BLaER1 treated with 17β-estradiol and CSF1 and Interleukin-3, amounts not matched to agents 10 nM and 100 nM (cell line): ENCODE results near the gene AUTS2.

ENCODE experiments used
- H3K27ac ChIP-seq, 11 experiments: shearing (Covaris generic); formaldehyde crosslinking; 2 replicates each; pipeline ENCODE4 v1.8.1; 2022
- H3K27me3 ChIP-seq, 11 experiments: shearing (Covaris generic); formaldehyde crosslinking; 2 replicates each; pipeline ENCODE4 v1.8.1; 2022
- H3K36me3 ChIP-seq, 11 experiments: shearing (Covaris generic); formaldehyde crosslinking; 2 replicates each; pipeline ENCODE4 v1.8.1; 2022
- H3K4me1 ChIP-seq, 10 experiments: shearing (Covaris generic); formaldehyde crosslinking; 2 replicates each; pipeline ENCODE4 v1.8.1; 2022
- H3K4me2 ChIP-seq, 11 experiments: shearing (Covaris generic); formaldehyde crosslinking; 2 replicates each; pipeline ENCODE4 v1.8.1; 2022
- H3K4me3 ChIP-seq, 10 experiments: shearing (Covaris generic); formaldehyde crosslinking; 2 replicates each; pipeline ENCODE4 v1.8.1; 2022
- H3K9ac ChIP-seq, 11 experiments: shearing (Covaris generic); formaldehyde crosslinking; 2 replicates each; pipeline ENCODE4 v1.8.1; 2022
- H3K9me3 ChIP-seq, 11 experiments: shearing (Covaris generic); formaldehyde crosslinking; replicated peaks in 1 of 11; 2 replicates each; pipeline ENCODE4 v1.8.1; 2022
- H4K20me1 ChIP-seq, 11 experiments: shearing (Covaris generic); formaldehyde crosslinking; 2 replicates each; pipeline ENCODE4 v1.8.1; 2022
- Cebpa-rat ChIP-seq, 11 experiments: shearing (Covaris generic); IDR thresholded peaks; 2 replicates each; pipeline ENCODE4 v1.8.1; 2022

The AUTS2 gene

DNA sequence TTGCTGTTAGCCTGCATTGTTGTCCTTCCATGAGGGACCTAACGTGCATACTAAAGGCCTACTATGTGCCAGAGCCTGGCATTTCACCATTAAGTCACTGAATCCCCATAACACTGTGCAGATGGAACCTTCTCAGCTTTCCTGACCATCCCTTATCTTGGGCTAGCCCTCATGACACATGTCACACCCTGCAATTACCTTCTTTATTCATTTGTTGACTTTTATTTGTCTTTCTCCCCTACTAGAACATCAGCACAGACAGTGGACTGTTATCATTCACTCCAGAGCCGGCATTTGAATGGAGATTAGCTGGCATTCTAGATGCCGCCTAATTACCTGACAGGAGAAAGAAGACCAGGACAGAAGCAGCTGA is 1062.5 kb downstream of the AUTS2 start:
- peak overlapping the region in 10 of 11 experiments; percentile 9 to 68 (median 48); a peak in 18 of 22 replicates for H3K4me2 ChIP-seq
- H3K9me3 ChIP-seq, result peaks cover 0 to 7% (median 0%) of the 10 kb centered on the region in 11 experiments; a peak in 1 of 22 replicates
- no peaks in the 10 kb centered on the region for H4K20me1 ChIP-seq
- no peaks in the 10 kb centered on the region for H3K27me3 ChIP-seq
- H3K36me3 ChIP-seq, result peaks cover 0 to 23% (median 4%) of the 10 kb centered on the region in 11 experiments; a peak in 4 of 22 replicates
- peaks cover 7 to 29% (median 20%) of the 10 kb centered on the region in 10 experiments; a peak in 17 of 20 replicates for H3K4me1 ChIP-seq
- 0 out of 22 replicates have a peak overlapping the region, but pooled peaks of 1 of the 11 experiments have one; percentile 2 for H3K9ac ChIP-seq
- H3K27ac ChIP-seq, result peak overlapping the region in 7 of 11 experiments; percentile 36 to 64 (median 48); a peak in 9 of 22 replicates
- no peak overlapping the region for H3K4me3 ChIP-seq
- no peak for TF ChIP-seq Cebpa-rat (IDR thresholded peaks at IDR 0.05)

DNA sequence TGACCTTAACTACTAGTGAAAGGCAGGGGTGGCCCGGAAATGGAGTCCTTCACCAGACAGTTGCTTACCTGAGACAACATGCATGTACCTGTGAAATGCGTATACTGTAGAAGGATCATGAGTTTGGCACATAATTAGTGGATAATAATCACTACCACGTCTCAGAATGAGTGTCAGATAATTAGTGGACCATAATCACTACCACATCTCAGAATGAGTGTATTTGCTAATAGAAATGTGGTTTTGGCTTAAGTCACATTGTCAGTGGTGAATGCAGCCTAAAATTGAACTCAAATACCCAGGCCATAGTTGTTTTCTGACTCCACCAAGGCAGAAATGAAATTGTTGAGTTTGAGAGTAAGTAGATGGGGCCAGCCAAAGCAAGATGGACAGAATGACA is 1065.4 kb downstream of the AUTS2 start:
- Histone ChIP-seq H3K9me3 (peaks cover 0 to 7% (median 0%) of the 10 kb centered on the region in 11 experiments; a peak in 1 of 22 replicates), H3K27ac (no peak overlapping the region), H3K4me2 (no peak overlapping the region), H3K36me3 (peaks cover 0 to 11% (median 3%) of the 10 kb centered on the region in 11 experiments; a peak in 5 of 22 replicates), H3K4me3 (no peak overlapping the region), H3K9ac (no peak overlapping the region), H4K20me1 (peaks cover 0 to 2% (median 0%) of the 10 kb centered on the region in 11 experiments; a peak in 1 of 22 replicates), H3K27me3 (no peaks in the 10 kb centered on the region), H3K4me1 (peaks cover 7 to 36% (median 23%) of the 10 kb centered on the region in 10 experiments; a peak in 17 of 20 replicates)
- TF ChIP-seq Cebpa-rat (IDR thresholded peaks at IDR 0.05), result no peak

DNA sequence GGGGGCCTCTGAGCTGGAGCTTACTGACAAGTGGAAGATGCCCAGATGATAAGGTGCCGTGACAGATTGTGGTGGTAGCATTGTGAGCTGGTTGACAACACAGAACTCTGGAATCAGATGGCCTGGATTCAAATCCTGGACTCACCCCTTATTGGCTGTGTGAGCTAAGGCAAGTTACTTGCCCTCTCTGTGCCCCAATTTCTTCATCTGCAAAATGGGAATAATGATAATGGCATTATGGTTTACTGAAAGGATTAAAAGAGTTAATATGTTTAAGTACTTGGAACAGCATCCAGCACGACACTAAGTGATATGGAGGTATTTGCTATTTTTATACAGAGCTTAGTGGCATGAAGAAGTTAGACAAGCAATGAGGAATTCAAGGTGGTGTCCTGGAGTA is 1067.7 kb downstream of the AUTS2 start:
- H4K20me1 ChIP-seq, result peaks cover 0 to 5% (median 0%) of the 10 kb centered on the region in 11 experiments; a peak in 1 of 22 replicates

DNA sequence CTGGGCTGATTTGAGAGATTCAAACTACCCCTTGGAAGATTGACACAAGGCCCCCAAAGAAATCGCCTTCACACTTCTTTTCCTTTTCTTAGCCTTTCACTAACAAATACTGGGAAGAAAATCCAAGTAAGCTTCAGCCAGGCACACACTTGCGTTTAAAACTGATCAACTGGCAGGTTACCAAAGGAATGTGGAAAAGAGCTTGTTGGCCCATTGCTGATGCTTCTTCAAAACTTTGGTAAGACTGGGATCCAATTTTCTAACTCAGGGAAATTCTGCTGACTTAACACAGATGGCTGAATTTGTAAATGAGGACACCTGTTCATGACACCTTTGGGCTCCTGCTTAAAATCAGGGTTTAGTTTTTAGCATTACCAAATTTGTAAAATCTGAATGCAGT is 1069.1 kb downstream of the AUTS2 start:
- Histone ChIP-seq H3K9ac (no peak overlapping the region), H3K4me2 (peak overlapping the region in 1 of 11 experiments; percentile 42; a peak in 3 of 22 replicates), H3K36me3 (peaks cover 0 to 8% (median 0%) of the 10 kb centered on the region in 11 experiments; a peak in 4 of 22 replicates), H3K27me3 (no peaks in the 10 kb centered on the region), H3K4me1 (peaks cover 0 to 19% (median 4%) of the 10 kb centered on the region in 10 experiments; a peak in 11 of 20 replicates), H4K20me1 (peaks cover 0 to 5% (median 0%) of the 10 kb centered on the region in 11 experiments; a peak in 1 of 22 replicates), H3K4me3 (no peak overlapping the region), H3K9me3 (no peaks in the 10 kb centered on the region), H3K27ac (no peak overlapping the region)
- TF ChIP-seq Cebpa-rat (IDR thresholded peaks at IDR 0.05), result no peak

More for the DNA sequence above, 1067.7 kb downstream of the AUTS2 start:
- no peaks in the 10 kb centered on the region for H3K27me3 ChIP-seq
- TF ChIP-seq Cebpa-rat (IDR thresholded peaks at IDR 0.05), result no peak
- no peaks in the 10 kb centered on the region for H3K9me3 ChIP-seq
- H3K4me1 ChIP-seq, result peaks cover 0 to 22% (median 6%) of the 10 kb centered on the region in 10 experiments; a peak in 13 of 20 replicates
- peaks cover 0 to 8% (median 3%) of the 10 kb centered on the region in 11 experiments; a peak in 3 of 22 replicates for H3K36me3 ChIP-seq
- no peak overlapping the region for H3K9ac ChIP-seq
- H3K4me3 ChIP-seq, result no peak overlapping the region
- H3K27ac ChIP-seq, result no peak overlapping the region
- H3K4me2 ChIP-seq, result no peak overlapping the region

DNA sequence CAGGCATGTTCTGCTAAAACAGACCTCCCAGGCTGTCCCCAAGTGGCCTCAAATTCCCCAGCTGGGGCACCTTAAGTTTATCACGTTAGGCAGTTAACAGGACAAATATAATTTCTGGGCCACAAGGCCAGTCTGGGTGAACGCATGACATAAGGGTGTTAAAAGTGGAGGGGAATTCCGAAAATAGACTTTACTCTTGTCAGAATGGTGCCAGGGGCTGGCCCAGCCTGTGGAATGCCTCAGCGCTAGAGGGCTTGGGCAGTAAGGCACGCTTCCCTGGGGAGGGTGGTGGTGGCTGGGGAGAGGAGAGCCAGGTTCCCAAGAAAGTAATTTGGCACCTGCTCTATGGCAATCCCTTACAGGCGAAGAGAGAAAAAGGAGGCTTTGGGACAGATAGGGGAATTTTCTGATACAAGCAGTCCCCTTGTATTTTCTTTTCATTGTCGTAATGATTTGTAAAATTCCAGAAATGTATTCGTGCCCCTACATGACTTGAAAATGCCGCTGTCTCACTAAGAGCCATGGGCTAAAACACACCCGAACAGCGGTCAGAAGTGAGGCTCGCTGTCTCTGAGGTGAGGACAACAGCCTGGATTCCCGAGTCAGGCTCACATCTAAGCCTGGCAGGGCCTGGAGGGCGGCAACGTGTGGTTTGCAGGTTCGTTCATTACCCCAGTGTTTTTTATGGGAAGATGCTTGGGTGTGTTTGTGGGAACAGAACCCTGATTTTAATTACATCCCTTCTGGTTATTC is 1070.5 kb downstream of the AUTS2 start:
- Histone ChIP-seq H3K27ac (no peak overlapping the region), H4K20me1 (peaks cover 0 to 5% (median 0%) of the 10 kb centered on the region in 11 experiments; a peak in 1 of 22 replicates), H3K4me1 (peaks cover 0 to 19% (median 4%) of the 10 kb centered on the region in 10 experiments; a peak in 11 of 20 replicates), H3K4me3 (no peak overlapping the region), H3K9me3 (no peaks in the 10 kb centered on the region), H3K4me2 (peak overlapping the region in 6 of 11 experiments; percentile 13 to 42 (median 29); a peak in 9 of 22 replicates), H3K27me3 (no peaks in the 10 kb centered on the region), H3K9ac (no peak overlapping the region), H3K36me3 (peaks cover 0 to 14% (median 0%) of the 10 kb centered on the region in 11 experiments; a peak in 4 of 22 replicates)
- TF ChIP-seq Cebpa-rat (IDR thresholded peaks at IDR 0.05), result no peak

DNA sequence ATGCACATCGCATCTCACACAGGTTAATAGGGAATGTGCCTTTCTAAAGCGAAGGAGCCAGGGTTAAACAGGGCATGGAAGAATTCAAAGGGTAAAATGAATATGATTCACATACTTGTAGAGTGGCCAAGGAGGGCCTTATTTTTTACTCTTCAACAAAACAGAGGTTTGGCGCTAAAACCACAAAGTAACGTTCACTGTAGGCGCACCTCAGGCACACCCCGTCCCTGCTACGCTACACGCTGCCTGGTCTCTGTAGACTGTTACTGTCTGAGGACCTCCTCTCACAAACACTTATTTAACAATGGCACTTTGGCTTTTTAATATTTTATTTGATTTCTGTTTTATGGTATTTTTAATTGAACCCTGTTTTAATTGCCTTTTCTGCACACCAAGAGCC is 1071.6 kb downstream of the AUTS2 start:
- peaks cover 0 to 5% (median 0%) of the 10 kb centered on the region in 11 experiments; a peak in 1 of 22 replicates for H4K20me1 ChIP-seq
- peaks cover 0 to 15% (median 0%) of the 10 kb centered on the region in 11 experiments; a peak in 4 of 22 replicates for H3K36me3 ChIP-seq
- no peak overlapping the region for H3K9ac ChIP-seq
- H3K4me3 ChIP-seq, result no peak overlapping the region
- H3K9me3 ChIP-seq, result no peaks in the 10 kb centered on the region
- TF ChIP-seq Cebpa-rat (IDR thresholded peaks at IDR 0.05), result no peak
- H3K27ac ChIP-seq, result no peak overlapping the region
- H3K4me1 ChIP-seq, result peaks cover 0 to 19% (median 4%) of the 10 kb centered on the region in 10 experiments; a peak in 11 of 20 replicates
- H3K4me2 ChIP-seq, result no peak overlapping the region
- no peaks in the 10 kb centered on the region for H3K27me3 ChIP-seq

DNA sequence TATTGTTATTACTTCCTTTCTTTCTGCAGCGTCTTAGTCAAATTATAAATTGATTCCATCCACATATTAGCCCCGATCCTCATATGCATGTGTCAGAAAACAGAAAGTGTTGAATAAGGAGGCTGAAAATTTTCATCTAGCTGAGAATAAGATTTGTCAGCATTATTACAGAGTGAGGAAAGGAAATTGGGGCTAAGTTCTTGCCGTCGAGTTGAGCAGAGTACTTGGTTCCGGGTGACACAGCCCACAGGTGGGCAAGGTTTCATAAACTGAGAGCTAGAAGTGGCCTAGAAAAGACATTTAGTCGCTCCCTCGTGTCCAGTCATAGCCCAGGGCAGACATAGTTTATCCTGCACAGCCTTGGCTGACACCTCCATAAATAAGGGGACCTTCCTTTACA is 1072.0 kb downstream of the AUTS2 start:
- peaks cover 0 to 5% (median 0%) of the 10 kb centered on the region in 11 experiments; a peak in 1 of 22 replicates for H4K20me1 ChIP-seq
- peaks cover 0 to 15% (median 0%) of the 10 kb centered on the region in 11 experiments; a peak in 3 of 22 replicates for H3K36me3 ChIP-seq
- no peak overlapping the region for H3K27ac ChIP-seq
- peaks cover 0 to 19% (median 4%) of the 10 kb centered on the region in 10 experiments; a peak in 11 of 20 replicates for H3K4me1 ChIP-seq
- H3K9me3 ChIP-seq, result no peaks in the 10 kb centered on the region
- no peak overlapping the region for H3K9ac ChIP-seq
- H3K4me3 ChIP-seq, result no peak overlapping the region
- H3K27me3 ChIP-seq, result no peaks in the 10 kb centered on the region
- no peak for TF ChIP-seq Cebpa-rat (IDR thresholded peaks at IDR 0.05)
- H3K4me2 ChIP-seq, result no peak overlapping the region

DNA sequence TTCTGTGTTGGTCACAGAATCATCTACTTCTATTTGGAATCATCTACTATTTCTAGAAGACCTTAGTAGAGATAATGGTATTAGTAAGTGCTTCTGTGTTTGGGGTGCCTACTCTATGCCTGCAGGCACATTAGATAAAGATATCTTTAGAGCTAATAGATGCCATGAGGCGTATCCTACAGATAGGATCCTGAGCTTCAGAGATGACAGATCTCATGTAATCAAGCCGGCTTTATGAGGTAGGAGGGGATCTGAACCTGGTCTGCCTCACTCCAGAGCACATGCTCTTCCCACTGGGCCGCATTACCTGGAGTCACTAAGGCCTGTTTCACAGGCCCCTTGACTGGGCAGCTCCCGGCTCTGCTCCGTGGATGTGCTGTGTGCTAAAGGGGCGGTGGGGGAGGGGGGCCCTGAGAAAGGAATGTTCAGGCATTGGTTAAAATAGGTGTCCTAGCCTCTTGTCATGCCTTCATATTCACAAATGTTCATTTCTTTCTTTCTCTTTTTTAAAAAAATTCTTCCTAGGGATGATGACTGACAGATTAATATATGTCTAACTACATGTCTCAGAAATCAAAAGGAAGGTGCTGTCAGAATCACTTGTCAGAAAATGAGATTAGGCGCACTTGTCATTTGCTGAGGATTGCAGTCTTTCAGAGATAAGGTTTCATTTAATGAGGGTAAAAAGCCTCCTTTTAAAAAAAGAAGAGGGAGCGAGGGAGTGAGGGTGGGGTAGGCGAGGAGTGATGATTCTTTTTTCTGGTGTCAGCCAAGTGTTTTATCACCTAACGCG is 1075.7 kb downstream of the AUTS2 start:
- H3K4me2 ChIP-seq, result no peak overlapping the region
- H3K9ac ChIP-seq, result no peak overlapping the region
- no peak overlapping the region for H3K27ac ChIP-seq
- no peak for TF ChIP-seq Cebpa-rat (IDR thresholded peaks at IDR 0.05)
- H3K4me3 ChIP-seq, result no peak overlapping the region
- peaks cover 0 to 8% (median 0%) of the 10 kb centered on the region in 11 experiments; a peak in 3 of 22 replicates for H3K36me3 ChIP-seq
- H3K9me3 ChIP-seq, result no peaks in the 10 kb centered on the region
- 0 out of 22 replicates have a peak, but pooled peaks cover 0 to 1% (median 0%) of the 10 kb centered on the region in 11 experiments for H4K20me1 ChIP-seq
- H3K4me1 ChIP-seq, result peaks cover 8 to 13% (median 11%) of the 10 kb centered on the region in 10 experiments; a peak in 18 of 20 replicates
- H3K27me3 ChIP-seq, result no peaks in the 10 kb centered on the region
